Cardiac septum (tissue), 1 donor: Measurements from ENCODE around the gene KRTAP12-1. TPM values are rescaled to one million over a fixed set of nuclear protein-coding genes. Genes with fewer than 3 reads are reported as not detected.

ENCODE experiments used
- DNase-seq: peaks from one replicate; pipeline ENCODE4 v3.0.0-alpha.2; 2020; ENCODE audit warnings: low spot score
- intact Hi-C: fragments of 100-400 bp; cut with DNase I; formaldehyde crosslinking; loops from one replicate; pipeline ENCODE4 v1.14.0; 2022
- total RNA-seq: library from RNA; stranded (reverse); fragmentation: NEBNext Ultra II Directional; extraction: Animal tissue kit (Norgen Biotek cat#: 25700); gene quantifications from one replicate; pipeline ENCODE4 v1.2.1, GENCODE V29; 2021
- donor health status: DM: no; HTN: no; CAD: no.

KRTAP12-1 gene
- total RNA-seq, 1 donor from 2014 or later: not detected

- peak; percentile 15 for DNase-seq
- intact Hi-C loops: no loop called here
These were observed 30.5 kb upstream of the KRTAP12-1 start for GRCh38 chr21:44712203-44713028.

DNA sequence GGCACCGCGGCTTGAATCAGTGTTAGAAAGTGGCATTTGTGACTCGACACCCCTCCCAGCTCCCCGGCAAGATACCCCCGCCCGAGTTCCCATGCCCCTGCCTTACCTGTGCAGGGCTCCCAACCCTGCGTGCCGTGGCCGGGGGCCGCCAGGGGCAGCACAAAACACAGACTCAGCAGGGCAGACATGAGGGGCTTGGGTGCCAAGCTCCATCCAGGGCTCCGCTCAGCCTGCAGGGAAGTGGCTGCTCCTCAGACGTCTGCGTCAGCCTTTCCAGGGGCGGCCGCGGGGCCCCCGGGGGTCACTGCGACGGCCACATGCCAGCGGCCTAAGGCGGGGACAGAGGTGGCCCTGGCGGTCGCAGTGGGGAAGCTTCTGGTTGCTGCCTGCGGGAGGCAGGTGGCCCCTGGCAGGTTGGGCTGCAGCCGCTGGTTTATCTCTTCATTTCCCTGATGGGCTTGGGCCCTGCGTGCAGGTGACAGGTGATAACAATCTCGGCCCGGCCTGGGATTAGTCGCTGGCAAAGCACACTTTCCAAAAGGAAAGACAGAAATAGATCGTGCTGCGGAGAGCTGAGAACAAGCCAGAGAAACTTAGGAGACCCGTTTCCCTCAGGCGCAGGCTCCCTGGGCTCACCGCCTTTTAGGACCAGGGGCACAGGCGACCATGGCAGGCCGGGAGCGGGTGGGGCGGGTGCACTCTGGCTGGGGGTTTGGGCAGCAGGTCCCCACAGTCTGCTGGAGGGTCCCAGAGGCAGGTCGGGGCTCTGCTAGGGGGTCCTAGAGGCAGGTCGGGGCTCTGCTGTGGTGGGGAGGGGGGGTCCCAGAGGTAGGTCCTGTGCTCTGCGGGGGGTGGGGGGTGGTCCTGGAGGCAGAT lies 29.6 kb upstream of the KRTAP12-1 start, which contains the start of gene TSPEAR:
Gene TSPEAR (minus strand): TSS at position 246 of the 876 bp plus-strand sequence. CDS start 58 bp downstream, at position 188.
- DNase-seq: peak; percentile 60
- intact Hi-C loops: no loop called here

DNA sequence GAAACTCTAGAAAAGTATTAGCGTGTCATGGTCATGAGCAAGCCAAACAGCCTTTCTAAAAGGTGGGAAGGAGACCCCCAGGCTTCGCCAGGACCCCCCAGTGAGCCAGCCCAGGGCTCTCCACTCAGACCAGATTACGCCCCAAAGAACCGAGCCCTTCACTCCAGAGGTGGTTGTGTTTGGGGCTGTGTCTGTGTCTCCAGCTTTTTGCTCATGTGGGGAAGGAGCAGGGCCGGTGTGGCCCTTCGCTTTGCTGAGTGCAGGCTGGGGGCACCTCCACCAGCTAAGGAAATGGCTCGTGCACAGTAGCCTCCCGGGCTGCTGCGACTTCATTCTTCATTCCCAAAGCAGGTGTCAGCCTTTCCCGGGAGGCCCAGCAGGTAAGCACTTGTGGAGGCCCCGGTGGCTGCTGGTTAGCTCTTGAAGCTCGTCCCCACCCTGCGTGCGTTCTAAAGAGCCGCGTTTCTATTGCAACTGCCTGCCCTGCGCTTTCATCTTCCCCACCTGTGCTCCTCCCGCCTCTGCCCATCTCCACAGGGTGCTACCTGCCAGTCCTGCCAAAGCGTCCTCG lies 28.9 kb upstream of the KRTAP12-1 start:
- peak; percentile 66 for DNase-seq

GRCh38 chr21:44710294-44710665 lies 28.3 kb upstream of the KRTAP12-1 start:
- intact Hi-C loops: no loop called here

More for the DNA sequence above, 28.9 kb upstream of the KRTAP12-1 start:
- intact Hi-C loops: no loop called here

GRCh38 chr21:44709426-44710293 lies 27.7 kb upstream of the KRTAP12-1 start:
- intact Hi-C loops: no loop called here

More at GRCh38 chr21:44710294-44710665, 28.3 kb upstream of the KRTAP12-1 start:
- peak; percentile 56 for DNase-seq

GRCh38 chr21:44708866-44709425 lies 27.0 kb upstream of the KRTAP12-1 start:
- intact Hi-C loops: no loop called here
- no peak for DNase-seq

More at GRCh38 chr21:44709426-44710293, 27.7 kb upstream of the KRTAP12-1 start:
- peak; percentile 63 for DNase-seq

DNA sequence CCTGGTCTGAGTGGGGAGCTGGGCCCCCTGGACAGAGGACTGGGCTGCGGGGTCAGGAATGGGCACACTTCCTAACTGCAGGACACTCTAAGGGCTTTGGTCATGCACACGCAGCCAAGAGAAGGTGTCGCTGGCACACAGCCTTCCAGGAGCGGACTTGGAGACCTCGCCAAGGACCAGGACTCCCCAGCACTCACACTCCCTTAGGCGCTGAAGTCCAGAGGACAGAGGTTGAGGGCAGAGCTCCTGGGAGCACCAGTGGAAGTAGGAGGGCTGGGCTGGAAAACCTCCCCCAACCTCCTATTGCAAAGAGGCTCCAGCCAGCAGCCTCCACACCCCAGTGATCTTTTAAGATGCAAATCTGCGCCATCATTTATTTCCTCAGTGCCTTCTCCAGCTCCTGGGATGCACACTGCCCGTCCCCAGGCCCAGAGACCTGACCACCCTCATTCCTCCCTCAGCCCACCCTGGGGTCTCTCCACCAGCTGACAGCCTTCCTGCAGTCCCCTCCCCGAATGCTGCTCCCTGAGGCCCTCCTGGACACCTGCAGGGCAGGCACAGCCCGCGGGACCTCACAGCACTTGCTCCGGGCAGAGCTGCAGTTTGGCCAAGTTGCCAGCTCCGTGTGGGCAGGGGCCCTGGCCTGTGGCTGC lies 26.4 kb upstream of the KRTAP12-1 start:
- peak; percentile 63 for DNase-seq
- intact Hi-C loops: no loop called here

DNA sequence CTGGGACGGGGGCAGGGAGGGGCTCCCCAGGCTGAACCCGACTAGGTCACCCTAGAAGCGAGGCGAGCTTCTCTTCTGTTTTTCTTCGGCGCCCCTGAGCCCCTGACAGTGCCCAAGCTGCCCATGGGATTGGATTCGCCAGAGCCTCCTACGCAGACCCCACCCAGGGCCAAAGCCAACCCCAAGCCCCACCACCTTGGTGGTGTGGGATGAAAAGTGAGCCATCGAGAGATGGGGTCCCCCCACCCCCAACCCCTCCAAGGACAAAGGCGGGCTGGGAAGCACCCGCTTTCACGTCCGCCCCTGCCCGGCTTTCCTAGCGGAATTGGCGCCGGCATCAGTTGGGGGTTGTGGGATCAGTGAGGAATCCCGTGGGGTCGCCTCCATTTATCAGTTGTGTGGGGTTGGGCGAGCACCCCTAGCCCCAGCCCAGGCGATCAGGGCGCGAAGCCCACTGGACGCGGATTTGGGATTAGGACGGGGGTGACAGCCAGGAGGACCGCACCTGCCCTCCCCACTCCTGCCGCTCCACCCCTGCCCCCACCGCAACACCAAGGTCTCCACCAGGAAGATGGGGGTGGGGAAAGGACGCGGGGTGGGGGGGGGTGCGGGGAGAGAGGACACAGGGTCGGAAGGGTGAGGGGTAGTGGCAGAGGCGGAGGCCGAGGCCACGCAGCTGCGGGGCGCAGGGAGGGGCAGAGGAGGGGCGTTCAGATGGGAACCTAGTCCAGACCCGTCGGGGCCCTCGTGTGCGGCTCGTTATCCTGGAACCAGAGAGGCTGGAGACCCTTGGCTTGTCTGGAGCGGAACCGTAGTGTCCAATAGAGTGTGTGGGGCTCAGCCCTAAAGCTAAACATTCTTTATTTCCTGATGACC lies 25.0 kb upstream of the KRTAP12-1 start:
- intact Hi-C loops: no loop called here
- peak; percentile 56 for DNase-seq

DNA sequence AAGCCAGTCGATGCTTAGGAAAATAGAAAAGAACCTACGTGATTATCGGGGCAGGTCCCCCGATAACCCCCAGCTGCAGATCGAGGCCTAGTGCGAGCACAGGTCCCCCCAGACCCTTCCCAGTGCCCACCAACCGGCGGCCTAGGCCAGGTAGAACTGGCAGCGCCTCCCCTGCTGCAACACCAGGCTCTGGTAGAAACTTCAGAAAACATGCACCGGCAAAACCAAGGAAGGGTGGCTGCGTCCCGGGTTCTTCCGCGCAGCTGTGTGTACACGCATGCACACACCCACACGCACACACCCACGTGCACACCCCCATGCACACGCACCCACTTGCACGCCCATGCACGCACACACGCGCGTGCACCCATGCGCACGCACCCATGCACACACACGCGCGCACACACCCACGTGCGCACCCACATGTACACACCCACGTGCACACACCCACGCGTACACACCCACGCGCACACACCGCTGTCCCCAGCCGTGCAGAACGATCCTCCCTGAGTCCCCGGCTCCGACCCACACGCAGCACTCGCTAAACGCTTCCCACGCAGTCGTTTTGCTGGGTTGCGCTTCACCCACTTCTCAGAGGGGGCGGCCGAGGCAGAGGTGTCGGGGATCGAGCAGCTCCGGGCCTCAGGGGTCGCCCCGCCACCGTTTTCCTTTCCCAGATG lies 24.2 kb upstream of the KRTAP12-1 start:
- intact Hi-C loops: no loop called here
- peak; percentile 31 for DNase-seq

GRCh38 chr21:44704636-44705001 lies 22.7 kb upstream of the KRTAP12-1 start:
- intact Hi-C loops: no loop called here
- peak; percentile 19 for DNase-seq

GRCh38 chr21:44703731-44704635 lies 22.0 kb upstream of the KRTAP12-1 start:
- intact Hi-C loops: no loop called here
- peak; percentile 58 for DNase-seq

DNA sequence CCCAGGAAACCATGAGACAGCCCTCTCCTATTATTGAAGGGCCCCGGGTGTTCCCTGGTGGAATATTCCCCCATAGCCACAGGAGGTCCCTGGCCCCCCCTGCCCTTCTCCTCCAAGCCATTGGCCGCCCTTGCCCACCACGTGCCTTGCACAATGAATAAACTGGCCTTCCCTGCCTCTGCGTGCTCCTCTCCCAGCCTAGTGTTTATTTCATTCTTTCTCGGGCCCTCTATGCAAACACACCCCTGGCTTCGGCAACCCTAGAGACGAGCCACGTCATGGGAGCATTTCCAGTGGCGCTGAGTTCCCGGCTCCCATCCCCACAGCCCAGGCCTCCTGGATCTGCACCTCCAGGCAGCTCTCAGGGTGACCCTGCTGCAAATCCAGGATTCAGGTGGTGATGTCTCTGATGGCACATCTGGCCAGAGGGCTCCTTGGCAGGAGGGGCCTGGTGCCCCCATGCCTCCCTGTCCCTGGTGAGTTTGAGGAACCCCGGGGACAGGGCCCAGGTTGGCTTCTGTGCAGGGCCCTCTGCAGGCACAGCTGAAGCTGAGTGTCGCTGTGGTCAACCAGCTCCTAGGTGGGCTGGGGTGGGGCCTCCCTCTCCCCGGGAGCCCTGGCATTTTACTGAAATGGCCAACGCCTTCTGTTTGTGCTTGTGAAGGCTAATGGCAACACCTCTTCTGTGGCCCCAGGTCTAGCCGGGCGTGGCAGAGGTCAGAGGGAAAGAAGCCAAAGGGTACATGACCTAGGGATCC lies 21.2 kb upstream of the KRTAP12-1 start:
- intact Hi-C loops: no loop called here
- DNase-seq: peak; percentile 65

DNA sequence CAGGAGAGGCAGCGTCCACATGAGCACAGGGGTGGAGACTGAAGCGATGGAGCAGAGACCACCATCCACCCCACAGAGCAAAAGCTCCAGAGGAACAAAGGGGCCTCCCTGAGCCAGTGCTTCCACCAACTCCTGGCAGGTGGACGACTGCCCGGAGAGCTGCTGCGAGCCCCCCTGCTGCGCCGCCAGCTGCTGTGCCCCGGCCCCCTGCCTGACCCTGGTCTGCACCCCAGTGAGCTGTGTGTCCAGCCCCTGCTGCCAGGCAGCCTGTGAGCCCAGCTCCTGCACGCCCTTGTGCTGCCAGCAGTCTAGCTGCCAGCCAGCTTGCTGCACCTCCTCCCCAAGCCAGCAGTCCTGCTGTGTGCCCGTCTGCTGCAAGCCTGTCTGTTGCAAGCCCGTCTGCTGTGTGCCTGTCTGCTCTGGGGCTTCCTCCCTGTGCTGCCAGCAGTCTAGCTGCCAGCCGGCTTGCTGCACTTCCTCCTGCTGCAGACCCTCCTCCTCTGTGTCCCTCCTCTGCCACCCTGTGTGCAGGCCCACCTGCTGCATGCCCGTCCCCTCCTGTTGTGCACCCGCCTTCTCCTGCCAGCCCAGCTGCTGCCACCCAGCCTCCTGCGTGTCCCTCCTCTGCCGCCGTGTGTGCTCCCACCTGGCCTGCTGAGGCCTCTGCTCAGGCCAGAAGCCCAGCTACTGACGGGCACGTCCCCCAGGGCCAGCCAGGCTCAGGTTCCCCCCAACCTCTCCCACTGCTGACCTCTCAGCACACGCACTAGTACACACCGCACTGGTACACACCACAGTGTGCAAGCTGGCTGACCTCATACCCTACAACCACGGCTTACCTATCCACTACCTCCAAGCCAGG lies 20.4 kb upstream of the KRTAP12-1 start:
- no peak for DNase-seq
- intact Hi-C loops: no loop called here

- intact Hi-C loops: no loop called here
- DNase-seq: no peak
These were observed 19.6 kb upstream of the KRTAP12-1 start for GRCh38 chr21:44701541-44701940.
